GM21381 (cell line): ENCODE results near the gene SLC30A3.

ENCODE experiments used
- ATAC-seq: cut with Tn5 transposase; IDR thresholded peaks from one replicate; pipeline ENCODE4 v1.9.1; 2021; ENCODE audit warnings: mild to moderate bottlenecking, moderate library complexity; ENCODE audit not compliant: unreplicated experiment

The SLC30A3 gene

GRCh38 chr2:27208486-27209050, 54.3 kb downstream of the SLC30A3 start:
- no peak for ATAC-seq

DNA sequence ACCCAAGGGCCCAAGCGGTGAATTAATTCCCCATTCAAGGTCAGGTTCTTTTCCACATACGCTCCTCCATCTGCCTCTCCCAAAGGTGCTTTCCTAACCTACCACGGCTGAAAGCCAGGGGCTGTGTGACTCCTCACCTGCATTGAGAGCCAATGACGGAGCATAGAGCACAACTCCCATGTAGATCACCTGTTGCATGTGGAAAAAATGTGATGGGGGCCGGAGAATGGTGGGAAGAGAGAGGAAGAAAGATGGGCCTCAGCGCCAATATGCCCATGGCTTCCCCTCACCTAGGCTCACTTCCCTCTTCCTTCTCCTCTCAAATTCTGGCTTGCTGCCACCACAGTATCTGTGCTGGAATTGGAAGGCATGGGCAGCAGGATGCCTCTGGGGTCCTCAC, 56.5 kb downstream of the SLC30A3 start:
- no peak for ATAC-seq

DNA sequence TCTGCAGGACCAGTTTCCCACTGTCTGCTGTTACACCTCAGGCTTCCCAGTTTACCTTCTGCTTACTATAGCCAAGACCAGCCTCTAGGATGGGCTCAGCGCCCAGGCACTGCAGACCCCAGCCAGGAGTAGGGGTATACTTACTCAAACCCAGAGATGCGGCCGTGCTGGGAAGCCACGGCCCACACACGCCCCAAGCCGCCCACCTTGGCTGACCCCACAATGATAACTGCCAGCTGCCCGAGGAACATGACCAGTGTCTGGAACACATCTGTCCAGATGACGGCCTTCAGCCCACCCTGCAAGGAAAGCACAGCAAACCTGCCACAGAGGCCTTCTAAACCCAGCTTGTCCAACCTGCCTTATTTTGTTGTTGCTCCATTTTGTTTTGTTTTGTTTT, 57.6 kb downstream of the SLC30A3 start:
- no peak for ATAC-seq

GRCh38 chr2:27204566-27204965, 58.3 kb downstream of the SLC30A3 start:
- ATAC-seq: no peak

- ATAC-seq: no peak
These were observed 59.1 kb downstream of the SLC30A3 start for GRCh38 chr2:27203741-27204140.
